OCI-LY1 (cell line): ENCODE data around the gene ANKFN1.

ENCODE experiments used
- H2AFZ ChIP-seq: fragments of 200-600 bp; sonication (generic), shearing (Covaris generic); 2 replicates; pipeline ENCODE4 v1.6.0; 2014; ENCODE audit warnings: antibody characterized with exemption, mild to moderate bottlenecking, low read length
- H3F3A ChIP-seq: fragments of 200-600 bp; sonication (generic), shearing (Covaris generic); 2 replicates; pipeline ENCODE4 v1.6.0; 2014; ENCODE audit warnings: mild to moderate bottlenecking, antibody characterized with exemption, low read length, moderate library complexity; ENCODE audit not compliant: insufficient read depth
- H3K27ac ChIP-seq: fragments of 200-600 bp; sonication (generic); 2 replicates; pipeline ENCODE4 v1.5.1; 2014; ENCODE audit warnings: low read length, mixed run types, mild to moderate bottlenecking, low read depth; ENCODE audit not compliant: poor library complexity, severe bottlenecking
- H3K27me3 ChIP-seq: fragments of 200-600 bp; sonication (generic); 2 replicates; pipeline ENCODE4 v1.6.0; 2014; ENCODE audit warnings: antibody characterized with exemption, mild to moderate bottlenecking, low read length, moderate library complexity; ENCODE audit not compliant: insufficient read depth
- H3K36me3 ChIP-seq: fragments of 200-600 bp; sonication (generic); 2 replicates; pipeline ENCODE4 v1.6.1; 2014; ENCODE audit warnings: mild to moderate bottlenecking, antibody characterized with exemption, low read length, moderate library complexity, mixed read lengths; ENCODE audit not compliant: insufficient read depth
- H3K4me1 ChIP-seq: fragments of 200-600 bp; sonication (generic); 2 replicates; pipeline ENCODE4 v1.5.1; 2014; ENCODE audit warnings: mild to moderate bottlenecking, low read length, moderate library complexity; ENCODE audit not compliant: insufficient read depth, severe bottlenecking
- H3K4me2 ChIP-seq: fragments of 200-600 bp; sonication (generic), shearing (Covaris generic); 2 replicates; pipeline ENCODE4 v1.6.1; 2014; ENCODE audit warnings: low read length
- H3K4me3 ChIP-seq: fragments of 200-600 bp; sonication (generic); 2 replicates; pipeline ENCODE4 v1.5.1; 2014; ENCODE audit warnings: low read length, low read depth, mild to moderate bottlenecking, mixed read lengths; ENCODE audit not compliant: poor library complexity, severe bottlenecking
- H3K79me2 ChIP-seq: fragments of 200-600 bp; shearing (Covaris generic); 2 replicates; pipeline ENCODE4 v1.6.1; 2016; ENCODE audit warnings: mixed run types, low read length, mixed read lengths; ENCODE audit not compliant: insufficient read depth
- H3K9ac ChIP-seq: fragments of 200-600 bp; sonication (generic), shearing (Covaris generic); 2 replicates; pipeline ENCODE4 v1.6.1; 2014; ENCODE audit warnings: mild to moderate bottlenecking, low read length, mixed read lengths
- H3K9me2 ChIP-seq: fragments of 200-600 bp; sonication (generic), shearing (Covaris generic); 2 replicates; pipeline ENCODE4 v1.6.1; 2014; ENCODE audit warnings: low read depth, mild to moderate bottlenecking, low read length, mixed read lengths
- H3K9me3 ChIP-seq: fragments of 200-600 bp; shearing (Covaris generic); 2 replicates; pipeline ENCODE4 v1.6.1; 2014; ENCODE audit warnings: low read length, mixed read lengths
- H4K20me1 ChIP-seq: fragments of 200-600 bp; sonication (generic), shearing (Covaris generic); 2 replicates; pipeline ENCODE4 v1.6.0; 2016; ENCODE audit warnings: mild to moderate bottlenecking, low read length; ENCODE audit not compliant: insufficient read depth
- EZH2 ChIP-seq: fragments of 200-600 bp; sonication (generic), shearing (Covaris generic); IDR thresholded peaks from 2 replicates; pipeline ENCODE4 v1.8.0; 2017; ENCODE audit warnings: borderline replicate concordance, mixed run types, mild to moderate bottlenecking, antibody characterized with exemption, low read length, moderate library complexity, mixed read lengths
- TF ChIP-seq, protein P1 (sequence below): fragments of 200-600 bp; sonication (generic), shearing (Covaris generic); IDR thresholded peaks from 2 replicates; pipeline ENCODE4 v1.5.1; 2017; ENCODE audit warnings: mild to moderate bottlenecking, antibody characterized with exemption, low read length, moderate library complexity, mixed read lengths

The ANKFN1 gene

GRCh38 chr17:56182081-56182480, 28.8 kb downstream of the ANKFN1 start:
- Histone ChIP-seq H2AFZ (no peak overlapping the region), H3K9me2 (no peaks in the 10 kb centered on the region), H3K36me3 (no peaks in the 10 kb centered on the region), H3K79me2 (no peaks in the 10 kb centered on the region), H3K4me3 (no peak overlapping the region), H3K4me2 (no peak overlapping the region), H3K27me3 (no peaks in the 10 kb centered on the region), H3K4me1 (no peaks in the 10 kb centered on the region), H3F3A (no peaks in the 10 kb centered on the region), H3K9ac (no peak overlapping the region), H4K20me1 (no peaks in the 10 kb centered on the region), H3K27ac (no peak overlapping the region), H3K9me3 (no peaks in the 10 kb centered on the region)
- no peak for TF ChIP-seq EZH2
- TF ChIP-seq, protein P1, sequence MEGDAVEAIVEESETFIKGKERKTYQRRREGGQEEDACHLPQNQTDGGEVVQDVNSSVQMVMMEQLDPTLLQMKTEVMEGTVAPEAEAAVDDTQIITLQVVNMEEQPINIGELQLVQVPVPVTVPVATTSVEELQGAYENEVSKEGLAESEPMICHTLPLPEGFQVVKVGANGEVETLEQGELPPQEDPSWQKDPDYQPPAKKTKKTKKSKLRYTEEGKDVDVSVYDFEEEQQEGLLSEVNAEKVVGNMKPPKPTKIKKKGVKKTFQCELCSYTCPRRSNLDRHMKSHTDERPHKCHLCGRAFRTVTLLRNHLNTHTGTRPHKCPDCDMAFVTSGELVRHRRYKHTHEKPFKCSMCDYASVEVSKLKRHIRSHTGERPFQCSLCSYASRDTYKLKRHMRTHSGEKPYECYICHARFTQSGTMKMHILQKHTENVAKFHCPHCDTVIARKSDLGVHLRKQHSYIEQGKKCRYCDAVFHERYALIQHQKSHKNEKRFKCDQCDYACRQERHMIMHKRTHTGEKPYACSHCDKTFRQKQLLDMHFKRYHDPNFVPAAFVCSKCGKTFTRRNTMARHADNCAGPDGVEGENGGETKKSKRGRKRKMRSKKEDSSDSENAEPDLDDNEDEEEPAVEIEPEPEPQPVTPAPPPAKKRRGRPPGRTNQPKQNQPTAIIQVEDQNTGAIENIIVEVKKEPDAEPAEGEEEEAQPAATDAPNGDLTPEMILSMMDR = no peak

DNA sequence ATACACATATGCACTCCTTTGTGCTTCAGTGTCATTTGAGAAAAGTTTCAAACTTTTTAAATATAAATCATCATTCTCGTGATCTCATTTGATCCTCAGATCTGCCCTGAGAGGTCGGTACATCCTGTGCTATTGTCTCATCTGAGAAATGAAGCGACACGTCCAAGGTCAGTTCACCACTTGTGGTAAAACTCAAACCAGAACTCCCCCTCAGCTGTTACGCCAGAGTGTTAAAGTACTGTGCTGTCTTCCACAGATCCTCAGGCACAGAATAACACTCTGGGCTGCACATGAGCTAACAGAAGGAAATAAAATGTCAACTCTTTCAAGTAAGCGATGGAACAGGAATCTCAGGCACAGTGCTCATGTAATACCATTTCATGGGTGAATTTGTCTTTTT, 31.4 kb downstream of the ANKFN1 start:
- H3K27ac ChIP-seq = no peak overlapping the region
- TF ChIP-seq, protein P1 = no peak
- no peaks in the 10 kb centered on the region for H3K36me3 ChIP-seq
- no peaks in the 10 kb centered on the region for H3K79me2 ChIP-seq
- no peaks in the 10 kb centered on the region for H3K4me1 ChIP-seq
- H3K4me2 ChIP-seq = no peak overlapping the region
- no peaks in the 10 kb centered on the region for H4K20me1 ChIP-seq
- no peak overlapping the region for H3K4me3 ChIP-seq
- H3K27me3 ChIP-seq = no peaks in the 10 kb centered on the region
- H2AFZ ChIP-seq = no peak overlapping the region
- no peaks in the 10 kb centered on the region for H3K9me2 ChIP-seq
- no peaks in the 10 kb centered on the region for H3F3A ChIP-seq
- no peak overlapping the region for H3K9ac ChIP-seq
- H3K9me3 ChIP-seq = no peaks in the 10 kb centered on the region

GRCh38 chr17:56185491-56186221, 32.4 kb downstream of the ANKFN1 start:
- no peaks in the 10 kb centered on the region for H4K20me1 ChIP-seq
- no peaks in the 10 kb centered on the region for H3F3A ChIP-seq
- H3K9me2 ChIP-seq = no peaks in the 10 kb centered on the region
- no peak overlapping the region for H3K4me3 ChIP-seq
- H3K9me3 ChIP-seq = no peaks in the 10 kb centered on the region
- H3K9ac ChIP-seq = no peak overlapping the region
- no peak overlapping the region for H3K27ac ChIP-seq
- H3K4me1 ChIP-seq = no peaks in the 10 kb centered on the region
- H2AFZ ChIP-seq = no peak overlapping the region
- no peaks in the 10 kb centered on the region for H3K36me3 ChIP-seq
- no peaks in the 10 kb centered on the region for H3K27me3 ChIP-seq
- no peak overlapping the region for H3K4me2 ChIP-seq
- no peaks in the 10 kb centered on the region for H3K79me2 ChIP-seq
- no peak for TF ChIP-seq EZH2
- TF ChIP-seq, protein P1 = no peak
